ENCODE data around the gene CMTM7. TPM values are rescaled to one million over a fixed set of nuclear protein-coding genes. Genes with fewer than 3 reads are reported as not detected.

CMTM7 gene
- total and polyA plus RNA-seq, 9 of the 15 experiments (the other 6 are each of a cell fraction or from before 2014, with no cell fraction given), result 0.03 to 1.6 (median 0.42) TPM; not detected in 4

GRCh38 chr3:32455609-32456428, 64.2 kb downstream of the CMTM7 start:
- Histone ChIP-seq H3K9me3 (replicated peaks; ENCODE audit: control insufficient read depth, insufficient read depth, low read depth, low read length) (no peaks in the 10 kb centered on the region), H3K79me2 (ENCODE audit: control insufficient read depth, insufficient read depth, low read length) (no peaks in the 10 kb centered on the region), H3K4me3 (no peak overlapping the region), H3K9ac (ENCODE audit: insufficient read depth in 1 of 2, low read depth in 2 of 2, low read length in 2 of 2) (no peak overlapping the region; a peak in 1 of 4 replicates), H3K4me1 (replicated peaks in 1 of 2; ENCODE audit: control insufficient read depth in 2 of 2, insufficient read depth in 2 of 2, low read length in 2 of 2) (peaks cover 0 to 18% of the 10 kb centered on the region in 2 experiments; a peak in 3 of 5 replicates), H3K36me3 (ENCODE audit: control insufficient read depth, insufficient read depth, low read length) (no peaks in the 10 kb centered on the region), H3K4me2 (ENCODE audit: insufficient read depth, low read length) (no peak overlapping the region; the same call in 1 of the 2 replicates), H3K9me1 (ENCODE audit: control insufficient read depth, insufficient read depth, low read length) (no peaks in the 10 kb centered on the region), H3K27ac (ENCODE audit: extremely low read depth, low read depth, low read length) (no peak overlapping the region), H4K20me1 (replicated peaks; ENCODE audit: control insufficient read depth, insufficient read depth, low read length) (no peaks in the 10 kb centered on the region), H3K27me3 (ENCODE audit: control insufficient read depth in 2 of 2, insufficient read depth in 2 of 2, low read length in 2 of 2) (peaks cover 34 to 70% of the 10 kb centered on the region in 2 experiments; a peak in 4 of 5 replicates), H2AFZ (ENCODE audit: low read depth, low read length) (no peak overlapping the region)
- ChIA-PET POLR2A (interaction anchor here (0.7 to 1.5 kb wide), 5 partner anchors 10 to 40 kb away, joined by 3 to 4 read pairs (median 3); no protein-coding TSS in a partner anchor), CTCF (ENCODE audit: low intra/inter-chr PET ratio) (no interaction called here)
- ATAC-seq, result no peak
- in situ Hi-C loops (cut with MboI) (no loop called here), intact Hi-C loops (cut with micrococcal nuclease) (no loop called here)
- WGBS (ENCODE audit: insufficient coverage, low coverage, missing lambda C conversion rate), result 9% methylated on average over 15 of the region's 15 CpGs
- no peak for TF ChIP-seq ARHGAP35 (IDR thresholded peaks at IDR 0.05; ENCODE audit: partially characterized antibody)
- no peak for TF ChIP-seq RUNX1 (IDR thresholded peaks at IDR 0.05; ENCODE audit: low read depth)
- no peak for TF ChIP-seq RBM15 (IDR thresholded peaks at IDR 0.05; ENCODE audit: insufficient read depth, low read length)
- TF ChIP-seq MGA (IDR thresholded peaks at IDR 0.05), result no peak
- no peak for TF ChIP-seq GABPB2 (CRISPR knock-in tag; conservative IDR thresholded peaks at IDR 0.05)
- no peak for TF ChIP-seq NRF1 (conservative IDR thresholded peaks at IDR 0.05 in 1 of 2, IDR thresholded peaks at IDR 0.05 in 1 of 2)
- no peak for TF ChIP-seq ZC3H11A (IDR thresholded peaks at IDR 0.05; ENCODE audit: low read depth, low read length)
- no peak for TF ChIP-seq PCBP2 (IDR thresholded peaks at IDR 0.05; ENCODE audit: low read depth, low read length, poor library complexity, severe bottlenecking)
- no peak for TF ChIP-seq ZNF24 (IDR thresholded peaks at IDR 0.05)
- FAIRE-seq, result no peak
- DNase-seq (ENCODE audit: extremely low read depth in 1 of 4, low spot score in 3 of 4), result peak in 1 of 4 experiments; percentile 5
- no TSS peak for BruUV-seq (replicated peaks)

All from K562 (cell line).